Osteocyte (in vitro differentiated cells): Measurements from ENCODE around the gene RASGRP3. TPM values are rescaled to one million over a fixed set of nuclear protein-coding genes. Genes with fewer than 3 reads are reported as not detected.
A peak's percentile ranks its signal among the peaks of the same experiment; 100 is the strongest.

Experiments used
- DNase-seq: peaks from one replicate; pipeline ENCODE4 v3.0.0; 2021; ENCODE audit warnings: mixed read lengths; ENCODE audit not compliant: unreplicated experiment; ENCODE audit errors: extremely low spot score
- H3K27ac Mint-ChIP-seq: one replicate; pipeline ENCODE4 v1.8.0; 2021; ENCODE audit warnings: mild to moderate bottlenecking, mixed read lengths; ENCODE audit not compliant: unreplicated experiment
- H3K27me3 Mint-ChIP-seq: one replicate; pipeline ENCODE4 v1.8.0; 2021; ENCODE audit warnings: mixed read lengths; ENCODE audit not compliant: unreplicated experiment
- H3K36me3 Mint-ChIP-seq: one replicate; pipeline ENCODE4 v1.8.0; 2021; ENCODE audit warnings: mixed read lengths; ENCODE audit not compliant: unreplicated experiment
- H3K4me1 Mint-ChIP-seq: one replicate; pipeline ENCODE4 v1.8.0; 2021; ENCODE audit warnings: mixed read lengths; ENCODE audit not compliant: unreplicated experiment
- H3K4me3 Mint-ChIP-seq: one replicate; pipeline ENCODE4 v1.8.0; 2021; ENCODE audit warnings: mild to moderate bottlenecking, moderate library complexity, mixed read lengths; ENCODE audit not compliant: unreplicated experiment
- H3K9me3 Mint-ChIP-seq: one replicate; pipeline ENCODE4 v1.8.0; 2021; ENCODE audit warnings: mixed read lengths; ENCODE audit not compliant: unreplicated experiment
- CTCF ChIP-seq: fragments of 200-600 bp; sonication (generic); IDR thresholded peaks from 2 replicates; pipeline ENCODE4 v1.5.0; 2021; ENCODE audit warnings: antibody characterized with exemption, mild to moderate bottlenecking, moderate library complexity
- total RNA-seq: library from RNA; stranded (reverse); gene quantifications from 2 replicates; pipeline ENCODE4 v1.2.1, GENCODE V29; 2021

Gene RASGRP3
- total RNA-seq, 1 donor from 2014 or later: 2.1 TPM

- DNase-seq: no peak
- no peak for TF ChIP-seq CTCF
- Mint-ChIP-seq H3K27ac (no peak overlapping the region), H3K4me3 (no peak overlapping the region), H3K9me3 (no peaks in the 10 kb centered on the region), H3K4me1 (peaks cover 10% of the 10 kb centered on the region), H3K36me3 (peaks cover 9% of the 10 kb centered on the region), H3K27me3 (no peaks in the 10 kb centered on the region)
Measured at GRCh38 chr2:33579227-33579626, 102.8 kb downstream of the RASGRP3 start.

- TF ChIP-seq CTCF: no peak
- peak overlapping the region; percentile 18 for H3K27ac Mint-ChIP-seq
- no peaks in the 10 kb centered on the region for H3K9me3 Mint-ChIP-seq
- no peak for DNase-seq
- peaks cover 20% of the 10 kb centered on the region for H3K36me3 Mint-ChIP-seq
- H3K4me1 Mint-ChIP-seq: peaks cover 10% of the 10 kb centered on the region
- no peak overlapping the region for H3K4me3 Mint-ChIP-seq
- no peaks in the 10 kb centered on the region for H3K27me3 Mint-ChIP-seq
Measured at GRCh38 chr2:33581872-33582271, 105.4 kb downstream of the RASGRP3 start.

- Mint-ChIP-seq H3K36me3 (peaks cover 25% of the 10 kb centered on the region), H3K27ac (no peak overlapping the region), H3K4me3 (no peak overlapping the region), H3K9me3 (no peaks in the 10 kb centered on the region), H3K27me3 (no peaks in the 10 kb centered on the region), H3K4me1 (peaks cover 9% of the 10 kb centered on the region)
- peak; percentile 81 for TF ChIP-seq CTCF
- DNase-seq: no peak
Measured at GRCh38 chr2:33583194-33583938, 106.9 kb downstream of the RASGRP3 start.

GRCh38 chr2:33586766-33587165, 110.3 kb downstream of the RASGRP3 start:
- H3K4me3 Mint-ChIP-seq: no peak overlapping the region
- peaks cover 38% of the 10 kb centered on the region for H3K36me3 Mint-ChIP-seq
- TF ChIP-seq CTCF: no peak
- H3K27me3 Mint-ChIP-seq: no peaks in the 10 kb centered on the region
- no peak for DNase-seq
- peaks cover 29% of the 10 kb centered on the region for H3K4me1 Mint-ChIP-seq
- no peak overlapping the region for H3K27ac Mint-ChIP-seq
- H3K9me3 Mint-ChIP-seq: no peaks in the 10 kb centered on the region

- H3K4me3 Mint-ChIP-seq: no peak overlapping the region
- H3K27ac Mint-ChIP-seq: no peak overlapping the region
- H3K9me3 Mint-ChIP-seq: no peaks in the 10 kb centered on the region
- no peak for TF ChIP-seq CTCF
- H3K36me3 Mint-ChIP-seq: peaks cover 40% of the 10 kb centered on the region
- no peaks in the 10 kb centered on the region for H3K27me3 Mint-ChIP-seq
- peaks cover 26% of the 10 kb centered on the region for H3K4me1 Mint-ChIP-seq
- no peak for DNase-seq
Measured at GRCh38 chr2:33588232-33588631, 111.8 kb downstream of the RASGRP3 start.
